ENCODE results near the gene C16orf46. TPM values are rescaled to one million over a fixed set of nuclear protein-coding genes. Genes with fewer than 3 reads are reported as not detected.

Gene C16orf46
- total and polyA plus RNA-seq, 10 donors, result 0.24 to 1.1 (median 0.64) TPM; not detected in 4

DNA sequence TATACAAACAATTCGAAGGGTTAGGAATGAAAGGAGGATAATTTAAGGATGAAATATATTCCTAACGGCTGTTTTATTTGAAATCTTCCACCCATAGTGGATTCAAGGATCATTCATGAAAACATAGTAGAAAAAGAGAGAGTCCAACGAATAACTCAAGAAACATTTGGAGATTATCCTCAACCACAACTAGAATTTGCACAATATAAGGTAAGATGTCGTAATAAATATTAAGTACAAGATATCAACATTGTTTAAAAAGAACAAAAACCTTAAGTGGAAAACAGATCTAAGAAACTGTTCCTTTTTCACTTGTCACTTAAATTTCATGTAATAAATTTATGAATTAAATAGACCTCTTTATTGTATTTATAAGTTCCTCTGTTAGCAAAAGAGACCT is 50.6 kb downstream of the C16orf46 start:
- H3K36me3 ChIP-seq, result peaks cover 0 to 85% (median 15%) of the 10 kb centered on the region in 6 donors
- no peaks in the 10 kb centered on the region for H3K9me3 ChIP-seq
- WGBS, 5 donors, result 86 to 97% (median 94%) methylated on average over 4 of the region's 4 CpGs
- DNase-seq, result no peak
- no peaks in the 10 kb centered on the region for H3K27me3 ChIP-seq (replicated peaks in 1 of 7)
- intact Hi-C loops (cut with DNase I; ENCODE audit: low total_unique reads), result no loop called here
- H3K4me1 ChIP-seq, result no peaks in the 10 kb centered on the region
- H3K27ac ChIP-seq, result no peak overlapping the region
- TF ChIP-seq, protein P1, sequence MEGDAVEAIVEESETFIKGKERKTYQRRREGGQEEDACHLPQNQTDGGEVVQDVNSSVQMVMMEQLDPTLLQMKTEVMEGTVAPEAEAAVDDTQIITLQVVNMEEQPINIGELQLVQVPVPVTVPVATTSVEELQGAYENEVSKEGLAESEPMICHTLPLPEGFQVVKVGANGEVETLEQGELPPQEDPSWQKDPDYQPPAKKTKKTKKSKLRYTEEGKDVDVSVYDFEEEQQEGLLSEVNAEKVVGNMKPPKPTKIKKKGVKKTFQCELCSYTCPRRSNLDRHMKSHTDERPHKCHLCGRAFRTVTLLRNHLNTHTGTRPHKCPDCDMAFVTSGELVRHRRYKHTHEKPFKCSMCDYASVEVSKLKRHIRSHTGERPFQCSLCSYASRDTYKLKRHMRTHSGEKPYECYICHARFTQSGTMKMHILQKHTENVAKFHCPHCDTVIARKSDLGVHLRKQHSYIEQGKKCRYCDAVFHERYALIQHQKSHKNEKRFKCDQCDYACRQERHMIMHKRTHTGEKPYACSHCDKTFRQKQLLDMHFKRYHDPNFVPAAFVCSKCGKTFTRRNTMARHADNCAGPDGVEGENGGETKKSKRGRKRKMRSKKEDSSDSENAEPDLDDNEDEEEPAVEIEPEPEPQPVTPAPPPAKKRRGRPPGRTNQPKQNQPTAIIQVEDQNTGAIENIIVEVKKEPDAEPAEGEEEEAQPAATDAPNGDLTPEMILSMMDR (IDR thresholded peaks at IDR 0.05 in 8 of 11, conservative IDR thresholded peaks at IDR 0.05 in 3 of 11), result no peak
- TF ChIP-seq POLR2A (IDR thresholded peaks at IDR 0.05), result no peak
- no peak for TF ChIP-seq POLR2AphosphoS5 (IDR thresholded peaks at IDR 0.05)
- H3K4me3 ChIP-seq, result no peak overlapping the region

DNA sequence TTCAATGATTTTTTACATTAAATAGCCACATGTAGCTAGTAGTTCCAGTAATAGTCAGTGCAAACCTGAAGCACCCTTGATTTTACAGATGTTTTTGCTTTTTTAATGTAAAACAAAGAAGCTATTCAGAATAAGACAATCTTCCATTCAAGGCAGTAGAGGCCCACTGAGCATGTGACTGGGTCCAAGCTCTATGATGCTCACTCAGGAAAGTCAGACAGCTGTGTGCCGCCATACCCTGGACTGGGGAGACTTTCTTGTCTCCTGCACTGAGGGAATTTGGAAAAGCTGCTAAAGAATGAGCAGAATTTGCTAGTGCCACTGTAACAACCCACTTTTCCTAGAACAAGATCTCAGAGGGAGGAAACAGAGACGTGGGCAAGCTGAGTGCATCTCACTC is 58.5 kb downstream of the C16orf46 start:
- no peaks in the 10 kb centered on the region for H3K27me3 ChIP-seq (replicated peaks in 1 of 7)
- no peak for TF ChIP-seq POLR2AphosphoS5 (IDR thresholded peaks at IDR 0.05)
- TF ChIP-seq POLR2A (IDR thresholded peaks at IDR 0.05), result no peak
- TF ChIP-seq, protein P1 (IDR thresholded peaks at IDR 0.05 in 8 of 11, conservative IDR thresholded peaks at IDR 0.05 in 3 of 11), result no peak
- intact Hi-C loops (cut with DNase I; ENCODE audit: low total_unique reads), result no loop called here
- no peak overlapping the region for H3K27ac ChIP-seq
- H3K36me3 ChIP-seq, result peaks cover 0 to 100% (median 56%) of the 10 kb centered on the region in 6 donors
- WGBS, 5 donors, result 93 to 100% (median 98%) methylated on average over 2 of the region's 2 CpGs
- H3K4me1 ChIP-seq, result no peaks in the 10 kb centered on the region
- no peaks in the 10 kb centered on the region for H3K9me3 ChIP-seq
- H3K4me3 ChIP-seq, result no peak overlapping the region
- no peak for DNase-seq

GRCh38 chr16:81014672-81015071 is 62.4 kb downstream of the C16orf46 start:
- H3K4me1 ChIP-seq, result no peaks in the 10 kb centered on the region
- H3K27ac ChIP-seq, result no peak overlapping the region
- WGBS, 5 donors, result 86 to 97% (median 96%) methylated on average over 2 of the region's 2 CpGs
- H3K36me3 ChIP-seq, result peaks cover 0 to 80% (median 34%) of the 10 kb centered on the region in 6 donors
- intact Hi-C loops (cut with DNase I; ENCODE audit: low total_unique reads), result no loop called here
- TF ChIP-seq, protein P1 (IDR thresholded peaks at IDR 0.05 in 8 of 11, conservative IDR thresholded peaks at IDR 0.05 in 3 of 11), result no peak
- no peak for TF ChIP-seq POLR2AphosphoS5 (IDR thresholded peaks at IDR 0.05)
- TF ChIP-seq POLR2A (IDR thresholded peaks at IDR 0.05), result no peak
- H3K4me3 ChIP-seq, result no peak overlapping the region
- no peak for DNase-seq
- H3K9me3 ChIP-seq, result no peaks in the 10 kb centered on the region
- H3K27me3 ChIP-seq (replicated peaks in 1 of 7), result no peaks in the 10 kb centered on the region

- H3K27ac ChIP-seq, result no peak overlapping the region
- H3K4me3 ChIP-seq, result no peak overlapping the region
- TF ChIP-seq, protein P1 (IDR thresholded peaks at IDR 0.05 in 8 of 11, conservative IDR thresholded peaks at IDR 0.05 in 3 of 11), result no peak
- TF ChIP-seq POLR2A (IDR thresholded peaks at IDR 0.05) (no peak), POLR2AphosphoS5 (IDR thresholded peaks at IDR 0.05) (no peak)
- no peaks in the 10 kb centered on the region for H3K27me3 ChIP-seq (replicated peaks in 1 of 7)
- H3K36me3 ChIP-seq, result peaks cover 0 to 63% (median 23%) of the 10 kb centered on the region in 6 donors
- H3K4me1 ChIP-seq, result peaks cover 0 to 7% (median 4%) of the 10 kb centered on the region in 6 donors
- intact Hi-C loops (cut with DNase I; ENCODE audit: low total_unique reads), result no loop called here
- WGBS, 5 donors, result 90 to 96% (median 94%) methylated on average over 3 of the region's 3 CpGs
- H3K9me3 ChIP-seq, result no peaks in the 10 kb centered on the region
- DNase-seq, result no peak
These were observed 64.1 kb downstream of the C16orf46 start for GRCh38 chr16:81012974-81013373.

Small RNAs within 50 kb of the gene (small RNA-seq; reads per million reads assigned to genes)
- gene AC092718.3, result 0 reads per million in 4 donors
- gene RNU6-1191P, result 0 reads per million in 4 donors

Other genes starting within 250 kb of the C16orf46 start
- gene CMC2, start 70.4 kb downstream of the C16orf46 start, total RNA-seq, result 10 to 100 TPM; 28.6 to 72.2 (median 41.3) TPM
- 100 to 1,000 TPM in 1 of 3 donors, 10 to 100 TPM in 2; 66.7 to 104 (median 77.0) TPM for gene CMC2, start 70.4 kb downstream of the C16orf46 start, polyA plus RNA-seq
- 10 to 100 TPM in 2 of 7 donors, 1 to 10 TPM in 5; 4.6 to 12.7 (median 6.7) TPM for gene CENPN, start 70.0 kb downstream of the C16orf46 start, total RNA-seq
- gene CENPN, start 70.0 kb downstream of the C16orf46 start, polyA plus RNA-seq, result 1 to 10 TPM; 2.2 to 6.1 (median 5.8) TPM
- 10 to 100 TPM; 21.0 to 34.3 (median 29.0) TPM for gene ATMIN, start 41.4 kb downstream of the C16orf46 start, total RNA-seq
- 10 to 100 TPM in 2 of 3 donors, 1 to 10 TPM in 1; 9.7 to 11.3 (median 10.6) TPM for gene ATMIN, start 41.4 kb downstream of the C16orf46 start, polyA plus RNA-seq
- 10 to 100 TPM in 1 of 7 donors, 1 to 10 TPM in 6; 7.3 to 12.9 (median 7.6) TPM for gene GCSH, start 19.2 kb upstream of the C16orf46 start, total RNA-seq
- gene GCSH, start 19.2 kb upstream of the C16orf46 start, polyA plus RNA-seq, result 10 to 100 TPM in 1 of 3 donors, 1 to 10 TPM in 2; 8.3 to 14.8 (median 10.0) TPM
- not detected for gene BCO1, start 161.5 kb upstream of the C16orf46 start, total RNA-seq
- gene BCO1, start 161.5 kb upstream of the C16orf46 start, polyA plus RNA-seq, result not detected
- gene GAN, start 237.7 kb upstream of the C16orf46 start, total RNA-seq, result 10 to 100 TPM in 1 of 7 donors, 1 to 10 TPM in 6; 4.5 to 10.3 (median 6.1) TPM
- gene GAN, start 237.7 kb upstream of the C16orf46 start, polyA plus RNA-seq, result under 1 TPM; 0.54 to 0.77 (median 0.58) TPM

All from spleen (tissue), 11 donors.